ENCODE results near the gene ZFTA. TPM values are rescaled to one million over a fixed set of nuclear protein-coding genes. Genes with fewer than 3 reads are reported as not detected.

Gene ZFTA
- total RNA-seq, 1 donor from 2014 or later = 30.2 TPM

- DNase-seq (ENCODE audit: low spot score) (peak; percentile 64), ATAC-seq (peak; percentile 20)
- intact Hi-C loops (cut with DNase I) = no loop called here
These were observed 6.5 kb downstream of the ZFTA start for GRCh38 chr11:63761931-63762653.

GRCh38 chr11:63761188-63761587 lies 7.4 kb downstream of the ZFTA start:
- intact Hi-C loops (cut with DNase I) = no loop called here
- DNase-seq (ENCODE audit: low spot score) = no peak
- no peak for ATAC-seq

GRCh38 chr11:63760487-63761079 lies 8.0 kb downstream of the ZFTA start:
- intact Hi-C loops (cut with DNase I) = no loop called here
- no peak for DNase-seq (ENCODE audit: low spot score)
- ATAC-seq = no peak

- intact Hi-C loops (cut with DNase I) = no loop called here
- DNase-seq (ENCODE audit: low spot score) (no peak), ATAC-seq (no peak)
These were observed 11.4 kb downstream of the ZFTA start for GRCh38 chr11:63756919-63757761.

- DNase-seq (ENCODE audit: low spot score) (no peak), ATAC-seq (no peak)
- intact Hi-C loops (cut with DNase I) = no loop called here
These were observed 19.0 kb downstream of the ZFTA start for GRCh38 chr11:63749624-63750023.

GRCh38 chr11:63747011-63747410 lies 21.6 kb downstream of the ZFTA start:
- DNase-seq (ENCODE audit: low spot score) (no peak), ATAC-seq (no peak)
- intact Hi-C loops (cut with DNase I) = no loop called here

- DNase-seq (ENCODE audit: low spot score) (no peak), ATAC-seq (no peak)
- intact Hi-C loops (cut with DNase I) = no loop called here
These were observed 23.0 kb downstream of the ZFTA start for GRCh38 chr11:63745304-63746170.

- intact Hi-C loops (cut with DNase I) = loop anchor here (10.0 kb wide), 1 partner anchor 94 kb away; no protein-coding TSS in a partner anchor
- ATAC-seq (peak; percentile 75), DNase-seq (ENCODE audit: low spot score) (peak; percentile 86)
These were observed 29.7 kb downstream of the ZFTA start for GRCh38 chr11:63738720-63739360.

- DNase-seq (ENCODE audit: low spot score) (no peak), ATAC-seq (no peak)
- intact Hi-C loops (cut with DNase I) = loop anchor here (10.0 kb wide), 1 partner anchor 93 kb away; no protein-coding TSS in a partner anchor
These were observed 30.9 kb downstream of the ZFTA start for GRCh38 chr11:63737718-63738117.

GRCh38 chr11:63736864-63737263 lies 31.7 kb downstream of the ZFTA start:
- ATAC-seq = no peak
- intact Hi-C loops (cut with DNase I) = loop anchor here (10.0 kb wide), 1 partner anchor 92 kb away; no protein-coding TSS in a partner anchor
- DNase-seq (ENCODE audit: low spot score) = no peak

GRCh38 chr11:63729326-63729725 lies 39.2 kb downstream of the ZFTA start:
- intact Hi-C loops (cut with DNase I) = no loop called here
- ATAC-seq (no peak), DNase-seq (ENCODE audit: low spot score) (no peak)

- DNase-seq (ENCODE audit: low spot score) (no peak), ATAC-seq (no peak)
- intact Hi-C loops (cut with DNase I) = no loop called here
These were observed 48.0 kb downstream of the ZFTA start for GRCh38 chr11:63720611-63721010.

GRCh38 chr11:63719987-63720386 lies 48.6 kb downstream of the ZFTA start:
- no peak for DNase-seq (ENCODE audit: low spot score)
- intact Hi-C loops (cut with DNase I) = no loop called here
- ATAC-seq = no peak

GRCh38 chr11:63719001-63719400 lies 49.6 kb downstream of the ZFTA start:
- intact Hi-C loops (cut with DNase I) = no loop called here
- DNase-seq (ENCODE audit: low spot score) = no peak
- no peak for ATAC-seq

Other genes with a start within 250 kb of the ZFTA start
- gene PLAAT4, start 232.0 kb downstream of the ZFTA start, total RNA-seq = 36.7 TPM
- not detected for gene PLAAT2, start 205.4 kb downstream of the ZFTA start, total RNA-seq
- gene PLAAT3, start 154.3 kb downstream of the ZFTA start, total RNA-seq = 158 TPM
- 89.3 TPM for gene ATL3, start 97.4 kb downstream of the ZFTA start, total RNA-seq
- gene RTN3, start 87.3 kb downstream of the ZFTA start, total RNA-seq = 101 TPM
- 16.0 TPM for gene SPINDOC, start 44.7 kb upstream of the ZFTA start, total RNA-seq
- 29.8 TPM for gene MARK2, start 70.3 kb upstream of the ZFTA start, total RNA-seq
- gene RCOR2, start 148.4 kb upstream of the ZFTA start, total RNA-seq = 0.40 TPM
- 14.5 TPM for gene NAA40, start 170.2 kb upstream of the ZFTA start, total RNA-seq
- gene COX8A, start 205.8 kb upstream of the ZFTA start, total RNA-seq = 118 TPM
- gene OTUB1, start 217.7 kb upstream of the ZFTA start, total RNA-seq = 38.7 TPM

Measured in sciatic nerve (tissue), 2 donors.